ENCODE results near the gene PDE10A.

GRCh38 chr6:165514621-165515020 lies 148.4 kb downstream of the PDE10A start:
- TF ChIP-seq, protein P1, sequence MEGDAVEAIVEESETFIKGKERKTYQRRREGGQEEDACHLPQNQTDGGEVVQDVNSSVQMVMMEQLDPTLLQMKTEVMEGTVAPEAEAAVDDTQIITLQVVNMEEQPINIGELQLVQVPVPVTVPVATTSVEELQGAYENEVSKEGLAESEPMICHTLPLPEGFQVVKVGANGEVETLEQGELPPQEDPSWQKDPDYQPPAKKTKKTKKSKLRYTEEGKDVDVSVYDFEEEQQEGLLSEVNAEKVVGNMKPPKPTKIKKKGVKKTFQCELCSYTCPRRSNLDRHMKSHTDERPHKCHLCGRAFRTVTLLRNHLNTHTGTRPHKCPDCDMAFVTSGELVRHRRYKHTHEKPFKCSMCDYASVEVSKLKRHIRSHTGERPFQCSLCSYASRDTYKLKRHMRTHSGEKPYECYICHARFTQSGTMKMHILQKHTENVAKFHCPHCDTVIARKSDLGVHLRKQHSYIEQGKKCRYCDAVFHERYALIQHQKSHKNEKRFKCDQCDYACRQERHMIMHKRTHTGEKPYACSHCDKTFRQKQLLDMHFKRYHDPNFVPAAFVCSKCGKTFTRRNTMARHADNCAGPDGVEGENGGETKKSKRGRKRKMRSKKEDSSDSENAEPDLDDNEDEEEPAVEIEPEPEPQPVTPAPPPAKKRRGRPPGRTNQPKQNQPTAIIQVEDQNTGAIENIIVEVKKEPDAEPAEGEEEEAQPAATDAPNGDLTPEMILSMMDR (IDR thresholded peaks at IDR 0.05) = no peak
- TF ChIP-seq POLR2A (IDR thresholded peaks at IDR 0.05; ENCODE audit: low read depth) (no peak), EP300 (IDR thresholded peaks at IDR 0.05) (no peak), POLR2AphosphoS5 (IDR thresholded peaks at IDR 0.05) (no peak)

All from esophagus muscularis mucosa (tissue), 4 donors.